HTR-8/SVneo (cell line): ENCODE measurements around the gene GIPC3.
A peak's percentile ranks its signal among the peaks of the same experiment; 100 is the strongest.
"Not testable (repeated sequence)": the region's sequence is repeated elsewhere in the genome, so short reads cannot be mapped to it uniquely, and the experiment has no call there.

ENCODE experiments used
- DNase-seq: peaks from one replicate; pipeline ENCODE4 v3.0.0; 2011; ENCODE audit warnings: low spot score, mixed read lengths; ENCODE audit not compliant: insufficient read length
- FAIRE-seq: peaks from 2 replicates; lab custom pipeline; 2011; peaks lifted over from hg19 to GRCh38; lab: Jason Lieb, UNC

The GIPC3 gene

DNA sequence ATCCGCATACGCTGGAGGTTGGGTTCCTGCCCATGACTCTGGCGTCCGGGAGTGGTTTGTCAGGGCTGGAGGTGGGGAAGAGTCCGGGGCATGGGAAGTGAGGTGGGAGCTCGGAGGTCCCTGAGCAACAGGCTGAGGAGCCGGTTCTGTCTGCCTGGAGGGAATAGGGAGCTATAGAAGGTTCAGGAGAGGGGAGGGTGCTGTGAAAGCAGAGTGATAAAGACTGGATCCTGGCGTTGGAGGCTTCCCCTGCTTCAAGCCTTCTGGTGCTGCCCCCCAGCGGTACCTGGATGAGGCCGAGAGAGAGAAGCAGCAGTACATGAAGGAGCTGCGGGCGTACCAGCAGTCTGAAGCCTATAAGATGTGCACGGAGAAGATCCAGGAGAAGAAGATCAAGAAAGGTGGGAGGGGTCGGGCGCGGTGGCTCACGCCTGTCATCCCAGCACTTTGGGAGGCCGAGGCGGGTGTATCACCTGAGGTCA, 10.0 kb upstream of the GIPC3 start:
- DNase-seq: no peak
- no peak for FAIRE-seq

- no peak for DNase-seq
- FAIRE-seq: no peak
Observed at GRCh38 chr19:3575949-3576673, 9.2 kb upstream of the GIPC3 start.

- no peak for DNase-seq
- FAIRE-seq: no peak
Observed at GRCh38 chr19:3576696-3577443, 8.4 kb upstream of the GIPC3 start.

DNA sequence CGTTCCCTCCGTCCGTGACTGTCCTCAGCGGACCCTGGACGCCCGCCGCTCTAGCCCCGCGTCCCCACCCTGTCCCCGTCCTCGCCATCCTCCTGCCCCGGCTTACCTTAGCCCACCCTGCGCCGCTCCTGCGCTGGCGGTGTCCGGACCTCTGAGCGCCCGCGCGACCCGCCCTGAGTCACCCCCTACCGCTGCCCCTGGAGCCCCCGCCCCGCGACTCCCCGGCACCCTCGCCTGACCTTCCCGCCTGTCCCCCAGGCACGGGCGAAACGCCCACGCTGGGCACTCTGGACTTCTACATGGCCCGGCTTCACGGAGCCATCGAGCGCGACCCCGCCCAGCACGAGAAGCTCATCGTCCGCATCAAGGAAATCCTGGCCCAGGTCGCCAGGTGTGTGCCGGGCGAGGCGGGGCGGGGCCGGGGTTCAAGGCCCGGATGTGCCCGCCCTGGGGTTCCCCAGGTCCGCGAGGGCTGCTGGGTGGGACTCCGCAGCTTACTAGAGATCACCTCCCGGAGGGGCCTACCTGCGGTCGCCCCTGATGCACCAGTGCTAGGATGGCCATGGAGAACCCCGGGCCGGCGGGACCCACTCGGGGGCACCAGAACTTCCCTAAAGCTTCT, 7.4 kb upstream of the GIPC3 start:
- DNase-seq: no peak
- FAIRE-seq: no peak

- FAIRE-seq (no peak), DNase-seq (no peak)
Observed at GRCh38 chr19:3578390-3578789, 6.9 kb upstream of the GIPC3 start.

GRCh38 chr19:3580156-3580934, 4.9 kb upstream of the GIPC3 start:
- DNase-seq (peak; percentile 57), FAIRE-seq (peak; percentile 4)

GRCh38 chr19:3581792-3582191, 3.5 kb upstream of the GIPC3 start:
- not testable (repeated sequence) for FAIRE-seq, DNase-seq

- FAIRE-seq, DNase-seq: not testable (repeated sequence)
Observed at GRCh38 chr19:3584036-3584802, 1.1 kb upstream of the GIPC3 start.

- FAIRE-seq: no peak
Observed at GRCh38 chr19:3586127-3586626, 899 bp downstream of the GIPC3 start.

GRCh38 chr19:3586707-3587346, 1.5 kb downstream of the GIPC3 start:
- DNase-seq (no peak), FAIRE-seq (no peak)

More at GRCh38 chr19:3586127-3586626, 899 bp downstream of the GIPC3 start:
- no peak for DNase-seq

- FAIRE-seq (no peak), DNase-seq (no peak)
Observed at GRCh38 chr19:3589439-3589838, 4.2 kb downstream of the GIPC3 start.

DNA sequence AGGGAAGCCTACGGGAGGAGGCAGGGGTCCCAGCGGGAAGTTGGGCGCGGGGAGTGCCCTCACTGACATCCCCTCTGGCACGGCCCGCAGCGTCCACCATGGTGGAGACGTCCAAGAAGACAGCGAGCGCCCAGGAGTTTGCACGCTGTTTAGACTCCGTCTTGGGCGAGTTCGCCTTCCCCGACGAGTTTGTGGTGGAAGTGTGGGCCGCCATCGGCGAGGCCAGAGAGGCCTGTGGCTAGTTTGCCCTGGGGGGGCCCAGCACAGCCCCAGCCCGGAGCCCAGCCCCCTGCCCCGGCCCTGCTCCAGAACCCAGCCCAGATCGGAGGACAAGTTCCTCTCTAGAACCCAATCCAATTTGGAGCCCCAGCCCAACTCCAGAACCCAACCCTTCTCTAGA, 4.7 kb downstream of the GIPC3 start:
- FAIRE-seq: no peak
- no peak for DNase-seq

DNA sequence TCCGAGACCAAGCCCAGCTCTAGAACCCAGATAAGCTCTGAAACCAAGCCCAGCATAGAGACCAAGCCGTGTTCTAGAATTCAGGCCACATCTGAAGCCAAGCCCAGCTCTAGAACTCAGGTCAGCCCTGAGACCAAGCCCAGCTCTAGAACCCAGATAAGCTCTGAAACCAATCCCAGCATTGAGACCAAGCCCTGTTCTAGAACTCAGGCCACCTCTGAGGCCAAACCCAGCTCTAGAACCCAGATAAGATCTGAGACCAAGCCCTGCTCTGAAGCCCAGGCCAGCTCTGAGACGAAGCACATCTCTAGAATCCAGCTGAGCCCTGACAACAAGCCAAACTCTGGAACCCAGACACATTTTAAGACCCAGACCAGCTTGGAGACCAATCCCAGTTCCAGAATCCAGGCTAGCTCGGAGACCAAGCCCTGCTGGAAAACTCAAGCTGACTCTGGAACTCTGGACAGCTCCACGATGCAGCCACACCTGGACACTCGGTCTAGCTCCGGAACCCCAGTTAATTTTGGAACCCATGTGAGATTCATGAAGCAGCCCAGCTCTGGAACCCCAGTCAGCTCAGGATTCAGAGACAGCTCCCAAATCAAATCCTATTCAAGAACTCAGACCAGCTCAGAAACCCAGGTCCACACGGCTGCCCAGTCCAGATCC, 5.8 kb downstream of the GIPC3 start:
- no peak for FAIRE-seq
- no peak for DNase-seq

- no peak for FAIRE-seq
Observed at GRCh38 chr19:3591876-3592613, 6.8 kb downstream of the GIPC3 start.

DNA sequence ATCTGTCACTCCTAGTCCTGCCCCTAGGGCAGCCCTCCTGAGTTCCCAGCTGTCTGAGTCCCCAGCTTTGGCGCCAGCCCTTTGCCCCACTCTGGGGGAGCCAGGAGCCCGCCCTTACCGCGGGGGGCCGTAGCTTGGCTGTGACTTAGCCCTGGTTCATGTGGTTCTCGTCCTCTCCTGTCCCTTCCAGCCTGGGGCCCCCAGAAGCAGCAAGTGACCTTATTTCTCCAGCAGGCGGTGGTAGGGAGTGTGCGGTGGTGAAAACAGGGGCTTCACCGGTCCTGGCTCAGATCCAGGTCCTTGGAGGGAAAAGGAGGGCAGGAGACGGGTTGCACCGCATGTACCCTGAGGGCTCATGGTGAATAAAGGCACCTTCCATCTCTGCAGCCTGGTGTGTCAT, 7.9 kb downstream of the GIPC3 start:
- DNase-seq (no peak), FAIRE-seq (no peak)

More at GRCh38 chr19:3591876-3592613, 6.8 kb downstream of the GIPC3 start:
- DNase-seq: no peak

GRCh38 chr19:3595521-3596061, 10.3 kb downstream of the GIPC3 start:
- no peak for FAIRE-seq
- no peak for DNase-seq

GRCh38 chr19:3599776-3600187, 14.5 kb downstream of the GIPC3 start:
- FAIRE-seq (no peak), DNase-seq (no peak)
